ENCODE measurements around the gene SGMS1.
"Not testable (repeated sequence)": the region's sequence is repeated elsewhere in the genome, so short reads cannot be mapped to it uniquely, and the experiment has no call there.

Gene SGMS1

GRCh38 chr10:50388181-50388580, 235.6 kb downstream of the SGMS1 start:
- DNase-seq, result no peak

DNA sequence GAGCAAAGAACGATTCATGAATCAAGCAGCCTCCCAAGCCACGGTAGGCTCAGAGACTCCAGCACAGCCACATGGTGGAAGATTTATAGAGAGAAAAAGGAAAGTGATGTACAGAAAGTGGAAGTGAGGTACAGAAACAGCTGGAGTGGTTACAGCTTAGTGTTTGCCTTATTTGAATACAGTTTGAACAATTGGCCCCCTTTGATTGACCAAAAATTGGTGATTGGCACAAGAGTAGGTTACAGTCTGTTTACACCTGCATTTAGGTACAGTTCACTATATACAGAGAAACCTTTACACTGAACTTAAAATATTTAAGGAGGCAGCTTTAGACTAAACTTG, 236.1 kb downstream of the SGMS1 start:
- DNase-seq, result no peak

GRCh38 chr10:50387007-50387731, 236.6 kb downstream of the SGMS1 start:
- DNase-seq, result no peak

GRCh38 chr10:50385624-50386023, 238.1 kb downstream of the SGMS1 start:
- no peak for DNase-seq

DNA sequence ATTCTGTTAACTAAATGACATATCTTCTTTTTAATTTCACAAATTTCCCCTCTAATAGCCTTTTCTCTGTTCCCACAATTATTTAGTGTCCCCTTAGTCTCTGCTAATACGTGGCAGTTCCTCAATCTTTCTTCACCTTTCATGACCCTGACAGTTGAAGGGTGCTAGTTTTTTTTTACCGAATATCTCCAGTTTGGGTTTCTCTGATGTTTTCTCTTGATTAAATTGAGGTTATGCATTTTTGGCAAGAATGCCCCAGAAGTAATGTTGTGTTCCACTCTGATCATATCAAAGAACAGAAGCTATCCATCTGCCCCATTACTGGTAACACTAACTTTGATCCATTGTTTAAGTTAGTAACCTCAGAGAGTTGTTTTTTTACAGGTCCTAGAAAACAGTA, 238.9 kb downstream of the SGMS1 start:
- no peak for DNase-seq

DNA sequence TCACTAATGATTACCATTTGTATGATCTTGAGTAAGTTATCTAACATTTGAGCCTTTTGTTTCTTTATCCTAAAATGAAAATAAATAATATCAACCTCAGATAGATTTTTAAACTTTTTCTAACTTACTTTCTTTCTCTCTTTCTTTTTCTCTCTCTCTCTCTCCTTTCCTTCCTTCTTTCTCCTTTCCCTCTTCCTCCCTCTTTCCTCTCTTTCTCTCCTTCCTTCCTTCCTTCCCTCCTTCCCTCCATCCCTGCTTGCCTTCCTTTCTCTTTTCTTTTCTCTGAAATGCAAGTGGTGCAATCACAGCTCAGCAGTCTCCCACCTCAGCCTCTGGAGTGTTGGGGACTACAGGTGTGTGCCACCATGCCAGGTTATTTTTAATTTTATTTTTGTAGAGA, 239.5 kb downstream of the SGMS1 start:
- DNase-seq, result no peak

DNA sequence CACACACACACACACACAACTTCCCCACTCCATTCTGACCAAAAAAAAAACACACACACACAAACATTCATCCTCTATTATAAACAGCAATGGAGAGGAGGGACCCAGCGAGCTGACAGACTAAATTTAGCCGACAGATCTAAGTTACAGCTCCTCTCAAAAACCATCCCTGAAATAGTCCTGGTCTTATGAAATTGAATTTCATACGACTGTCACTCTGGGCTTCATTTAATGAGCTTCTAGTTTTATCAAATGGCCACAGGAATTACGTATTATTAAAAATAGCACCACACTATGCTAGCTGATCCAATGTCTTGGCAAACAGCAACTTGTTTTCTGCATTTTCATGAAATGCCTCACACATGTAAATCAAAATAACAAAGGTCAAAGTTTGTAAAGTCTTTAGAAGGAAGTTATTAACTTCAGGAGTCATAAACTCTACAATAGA, 241.2 kb downstream of the SGMS1 start:
- DNase-seq, result no peak

GRCh38 chr10:50381642-50382041, 242.1 kb downstream of the SGMS1 start:
- DNase-seq, result no peak

GRCh38 chr10:50379616-50380015, 244.1 kb downstream of the SGMS1 start:
- DNase-seq, result no peak

GRCh38 chr10:50375745-50376144, 248.0 kb downstream of the SGMS1 start:
- DNase-seq, result no peak

- DNase-seq, result no peak
Observed at GRCh38 chr10:50375051-50375452, 248.7 kb downstream of the SGMS1 start.

DNA sequence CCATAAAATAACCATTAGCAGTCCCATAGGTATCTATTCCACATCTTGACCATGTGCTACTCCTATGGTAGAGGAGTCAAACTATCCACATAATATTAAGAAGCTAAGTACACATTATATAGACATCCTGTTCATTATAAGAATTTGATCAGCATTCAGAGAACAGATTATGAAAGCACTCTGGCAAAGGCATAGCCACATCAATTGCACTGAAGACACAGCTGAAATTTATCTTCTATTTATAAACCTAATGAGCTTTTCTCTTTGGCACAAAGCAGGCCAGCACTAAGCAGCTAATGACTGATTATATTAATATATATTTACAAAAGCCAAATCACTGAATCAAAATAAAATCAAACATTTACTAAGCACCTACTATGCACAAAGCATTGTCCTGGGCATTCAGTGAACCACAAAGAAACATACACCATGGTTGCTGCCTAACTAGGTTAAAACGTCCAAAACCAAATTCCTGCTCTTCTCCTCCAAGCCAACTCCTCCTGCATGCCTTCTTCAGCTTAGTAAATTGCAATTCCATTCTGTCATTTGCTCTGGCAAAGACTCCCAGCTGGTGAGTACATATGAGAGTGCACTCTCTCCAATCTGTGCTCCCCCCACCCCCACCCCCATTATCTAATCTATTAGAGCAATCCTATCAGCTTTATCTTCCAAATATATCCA, 249.8 kb downstream of the SGMS1 start:
- DNase-seq, result no peak

- no peak for DNase-seq
Observed at GRCh38 chr10:50369931-50370330, 253.8 kb downstream of the SGMS1 start.

DNA sequence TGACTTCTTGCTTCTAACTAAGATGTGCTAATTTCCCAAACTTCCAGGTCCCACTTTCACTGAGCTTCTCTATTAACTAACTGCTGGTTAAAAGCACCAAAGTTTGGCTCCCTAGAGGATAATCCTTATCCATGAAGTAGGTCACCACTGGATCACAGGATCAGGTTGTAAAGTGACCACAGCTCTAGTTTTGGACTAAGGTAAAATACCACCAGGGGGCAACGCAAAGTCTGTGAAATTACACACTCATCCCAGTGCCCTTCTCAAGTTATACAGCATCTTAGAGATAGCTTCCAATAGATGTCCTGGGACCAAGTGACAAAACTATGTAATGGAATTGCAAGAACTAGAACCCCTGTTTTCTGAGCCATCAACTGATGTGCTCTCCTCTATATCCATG, 256.0 kb downstream of the SGMS1 start:
- no peak for DNase-seq

- DNase-seq, result not testable (repeated sequence)
Observed at GRCh38 chr10:50366421-50366820, 257.3 kb downstream of the SGMS1 start.

DNA sequence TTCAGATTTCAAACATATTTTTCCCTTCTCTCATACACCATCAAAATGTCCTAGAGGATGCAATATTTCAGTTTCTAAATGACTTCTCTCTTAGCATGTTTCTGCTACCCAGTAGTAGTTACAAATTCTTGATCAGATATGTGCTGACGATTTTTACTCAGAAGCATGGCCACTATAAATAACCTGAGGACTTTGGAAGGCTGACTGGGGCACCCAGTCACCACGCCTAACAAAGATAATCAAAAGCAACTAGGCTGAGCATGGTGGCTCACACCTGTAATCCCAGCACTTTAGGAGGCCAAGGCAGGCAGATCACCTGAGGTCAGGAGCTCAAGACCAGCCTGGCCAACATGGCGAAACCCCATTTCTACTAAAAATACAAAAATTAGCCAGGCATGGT, 259.0 kb downstream of the SGMS1 start:
- not testable (repeated sequence) for DNase-seq

GRCh38 chr10:50362547-50363125, 261.1 kb downstream of the SGMS1 start:
- DNase-seq, result no peak

GRCh38 chr10:50361946-50362345, 261.8 kb downstream of the SGMS1 start:
- DNase-seq, result no peak

DNA sequence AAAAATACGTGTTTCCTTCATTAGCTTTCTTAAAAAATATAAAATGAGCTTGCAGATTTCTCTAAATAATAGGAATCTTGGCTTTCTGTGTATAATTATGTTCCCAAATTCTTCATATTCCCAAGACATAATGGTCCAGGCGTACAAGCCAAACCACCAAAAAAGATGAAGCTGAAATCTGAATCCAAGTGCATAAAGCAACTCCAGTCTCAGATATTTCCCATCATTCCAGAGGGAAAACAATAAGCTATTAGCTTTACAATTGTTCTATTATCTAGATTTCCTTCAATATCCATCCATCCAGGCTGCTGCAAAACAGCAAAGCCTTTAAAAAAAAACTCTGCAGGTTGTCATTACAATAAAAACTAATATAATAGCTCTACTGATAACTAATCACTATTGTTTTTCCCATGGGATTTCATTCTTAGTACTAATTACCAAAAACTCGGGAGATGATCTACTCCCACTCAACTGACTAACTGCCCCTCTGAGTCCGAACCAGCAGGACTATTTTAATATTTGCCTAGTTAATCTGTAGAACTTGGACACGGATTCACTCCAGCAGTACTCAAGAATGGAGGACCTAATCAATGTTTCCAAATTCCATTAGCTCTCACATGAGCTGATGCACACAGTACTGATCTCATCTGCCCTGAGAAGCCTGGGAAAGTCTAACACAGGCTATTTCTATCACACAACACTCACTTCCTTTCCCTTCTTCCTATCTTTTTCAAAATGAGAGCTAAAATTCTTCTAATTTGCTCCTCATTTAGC, 263.5 kb downstream of the SGMS1 start:
- DNase-seq, result no peak

GRCh38 chr10:50358925-50359687, 264.6 kb downstream of the SGMS1 start:
- no peak for DNase-seq

DNA sequence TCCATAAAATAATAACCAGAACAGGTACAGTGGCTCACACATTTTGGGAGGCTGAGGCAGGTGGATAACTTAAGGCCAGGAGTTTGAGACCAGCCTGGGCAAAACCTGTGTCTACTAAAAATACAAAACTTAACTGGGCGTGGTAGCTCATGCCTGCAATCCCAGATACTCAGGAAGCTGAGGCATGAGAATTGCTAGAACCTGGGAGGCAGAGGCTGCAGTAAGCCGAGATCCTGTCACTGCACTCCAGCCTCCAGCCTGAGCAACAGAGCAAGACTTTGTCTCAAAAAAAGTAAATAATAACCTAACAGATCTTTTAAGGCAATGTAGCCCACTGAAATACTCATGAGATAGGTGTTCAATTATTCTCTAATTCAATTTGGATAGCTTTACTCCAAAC, 265.3 kb downstream of the SGMS1 start:
- DNase-seq, result no peak

GRCh38 chr10:50356481-50356832, 267.3 kb downstream of the SGMS1 start:
- not testable (repeated sequence) for DNase-seq
